ENCODE data around the gene TTLL12. TPM values are rescaled to one million over a fixed set of nuclear protein-coding genes. Genes with fewer than 3 reads are reported as not detected.

Gene TTLL12
- total RNA-seq, 4 donors from 2014 or later = 38.5 to 50.4 (median 41.9) TPM

DNA sequence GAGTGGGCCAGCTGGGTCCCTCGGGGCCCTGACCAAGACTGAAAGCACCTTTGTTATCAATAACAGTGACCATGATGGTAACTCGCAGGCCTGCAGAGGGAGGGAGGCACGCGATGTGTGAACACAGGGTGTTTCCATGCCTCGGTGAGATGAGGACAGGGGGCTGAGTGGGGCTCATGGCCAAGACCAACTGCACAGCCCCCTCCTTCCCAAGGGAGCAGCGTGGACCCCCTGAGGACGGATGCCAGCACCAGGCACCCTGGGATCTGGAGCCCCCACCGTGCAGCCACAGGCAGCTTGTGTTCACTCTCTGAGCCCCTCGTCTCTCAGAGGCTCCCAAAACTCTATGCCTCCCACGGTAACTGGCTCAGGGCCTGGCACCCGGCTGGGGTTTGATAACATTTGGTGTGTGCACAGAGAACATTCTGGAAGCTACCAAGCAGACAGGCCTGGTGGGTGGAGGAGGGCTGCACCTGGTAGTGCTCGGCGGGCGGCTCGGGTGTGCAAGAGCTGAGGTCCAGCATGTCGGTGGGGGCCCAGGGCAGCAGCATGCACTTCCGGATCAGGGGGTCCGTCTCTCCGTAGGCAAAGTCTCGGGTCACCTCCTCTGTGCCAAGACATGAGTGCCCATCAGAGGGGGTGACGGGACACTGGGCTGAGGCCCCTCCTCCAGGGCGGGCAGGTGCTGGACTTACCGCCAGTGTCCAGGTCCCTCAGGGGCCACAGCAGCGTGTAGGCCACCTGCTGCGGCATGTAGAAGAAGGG is 7.6 kb downstream of the TTLL12 start:
- H3K27me3 ChIP-seq = no peaks in the 10 kb centered on the region
- no peak overlapping the region for H3K4me3 ChIP-seq
- DNase-seq (ENCODE audit: low spot score in 2 of 2) = no peak
- TF ChIP-seq POLR2A (IDR thresholded peaks at IDR 0.05) (no peak), EP300 (IDR thresholded peaks at IDR 0.05) (no peak)
- TF ChIP-seq, protein P1, sequence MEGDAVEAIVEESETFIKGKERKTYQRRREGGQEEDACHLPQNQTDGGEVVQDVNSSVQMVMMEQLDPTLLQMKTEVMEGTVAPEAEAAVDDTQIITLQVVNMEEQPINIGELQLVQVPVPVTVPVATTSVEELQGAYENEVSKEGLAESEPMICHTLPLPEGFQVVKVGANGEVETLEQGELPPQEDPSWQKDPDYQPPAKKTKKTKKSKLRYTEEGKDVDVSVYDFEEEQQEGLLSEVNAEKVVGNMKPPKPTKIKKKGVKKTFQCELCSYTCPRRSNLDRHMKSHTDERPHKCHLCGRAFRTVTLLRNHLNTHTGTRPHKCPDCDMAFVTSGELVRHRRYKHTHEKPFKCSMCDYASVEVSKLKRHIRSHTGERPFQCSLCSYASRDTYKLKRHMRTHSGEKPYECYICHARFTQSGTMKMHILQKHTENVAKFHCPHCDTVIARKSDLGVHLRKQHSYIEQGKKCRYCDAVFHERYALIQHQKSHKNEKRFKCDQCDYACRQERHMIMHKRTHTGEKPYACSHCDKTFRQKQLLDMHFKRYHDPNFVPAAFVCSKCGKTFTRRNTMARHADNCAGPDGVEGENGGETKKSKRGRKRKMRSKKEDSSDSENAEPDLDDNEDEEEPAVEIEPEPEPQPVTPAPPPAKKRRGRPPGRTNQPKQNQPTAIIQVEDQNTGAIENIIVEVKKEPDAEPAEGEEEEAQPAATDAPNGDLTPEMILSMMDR (IDR thresholded peaks at IDR 0.05) = no peak
- H3K9me3 ChIP-seq = no peaks in the 10 kb centered on the region
- peaks cover 2 to 90% (median 17%) of the 10 kb centered on the region in 3 donors for H3K36me3 ChIP-seq
- WGBS, 2 donors = 95 to 96% methylated on average over 16 to 23 of the region's 25 CpGs
- H3K4me1 ChIP-seq = peaks cover 0 to 7% (median 0%) of the 10 kb centered on the region in 4 donors
- H3K27ac ChIP-seq = no peak overlapping the region

DNA sequence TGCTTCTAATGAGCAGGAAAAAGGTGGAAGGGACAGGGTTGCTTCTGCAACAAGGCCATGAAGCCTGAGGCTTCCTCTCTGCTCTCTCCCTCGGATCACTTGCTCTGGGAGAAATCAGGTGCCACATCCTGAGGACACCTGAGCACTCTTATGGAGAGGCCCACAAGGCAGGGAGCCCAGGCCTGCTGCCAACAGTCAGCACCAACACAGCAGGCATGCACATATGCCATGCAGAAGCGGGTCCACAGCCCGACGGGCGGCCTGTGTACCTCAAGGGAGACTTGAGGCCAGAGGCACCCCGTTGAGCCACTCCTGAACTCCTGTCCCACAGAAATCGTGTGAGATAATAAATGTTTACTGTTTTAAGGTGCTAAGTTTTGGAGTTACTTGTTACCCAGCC is 9.5 kb downstream of the TTLL12 start:
- no peak overlapping the region for H3K27ac ChIP-seq
- H3K36me3 ChIP-seq = peaks cover 2 to 99% (median 26%) of the 10 kb centered on the region in 3 donors
- H3K4me3 ChIP-seq = no peak overlapping the region
- WGBS, 2 donors = 79 to 84% methylated on average over 7 of the region's 7 CpGs
- no peaks in the 10 kb centered on the region for H3K27me3 ChIP-seq
- no peak for DNase-seq (ENCODE audit: low spot score in 2 of 2)
- no peaks in the 10 kb centered on the region for H3K9me3 ChIP-seq
- H3K4me1 ChIP-seq = no peaks in the 10 kb centered on the region
- TF ChIP-seq POLR2A (IDR thresholded peaks at IDR 0.05) (no peak), EP300 (IDR thresholded peaks at IDR 0.05) (no peak)
- TF ChIP-seq, protein P1 (IDR thresholded peaks at IDR 0.05) = no peak

DNA sequence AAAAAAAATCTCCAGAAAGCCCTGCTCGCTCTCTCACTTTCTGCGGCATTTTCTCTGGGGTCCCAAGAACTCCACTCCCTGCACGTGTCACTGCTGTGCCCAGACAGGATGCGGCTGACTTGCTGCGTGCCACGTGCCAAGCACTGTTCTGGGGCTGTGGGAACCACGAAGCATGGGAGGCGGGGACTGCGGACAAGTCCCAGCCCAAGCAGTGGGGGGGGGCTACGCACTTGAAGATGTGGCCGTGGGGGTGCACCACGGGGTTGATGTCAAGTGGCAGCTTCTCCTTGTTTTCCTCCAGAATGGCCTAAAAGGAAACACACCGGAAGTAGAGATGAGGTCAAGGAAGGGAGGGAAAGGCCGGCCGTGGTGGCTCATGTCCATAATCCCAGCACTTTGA is 10.8 kb downstream of the TTLL12 start:
- Histone ChIP-seq H3K27me3 (no peaks in the 10 kb centered on the region), H3K36me3 (peaks cover 6 to 99% (median 32%) of the 10 kb centered on the region in 3 donors)

DNA sequence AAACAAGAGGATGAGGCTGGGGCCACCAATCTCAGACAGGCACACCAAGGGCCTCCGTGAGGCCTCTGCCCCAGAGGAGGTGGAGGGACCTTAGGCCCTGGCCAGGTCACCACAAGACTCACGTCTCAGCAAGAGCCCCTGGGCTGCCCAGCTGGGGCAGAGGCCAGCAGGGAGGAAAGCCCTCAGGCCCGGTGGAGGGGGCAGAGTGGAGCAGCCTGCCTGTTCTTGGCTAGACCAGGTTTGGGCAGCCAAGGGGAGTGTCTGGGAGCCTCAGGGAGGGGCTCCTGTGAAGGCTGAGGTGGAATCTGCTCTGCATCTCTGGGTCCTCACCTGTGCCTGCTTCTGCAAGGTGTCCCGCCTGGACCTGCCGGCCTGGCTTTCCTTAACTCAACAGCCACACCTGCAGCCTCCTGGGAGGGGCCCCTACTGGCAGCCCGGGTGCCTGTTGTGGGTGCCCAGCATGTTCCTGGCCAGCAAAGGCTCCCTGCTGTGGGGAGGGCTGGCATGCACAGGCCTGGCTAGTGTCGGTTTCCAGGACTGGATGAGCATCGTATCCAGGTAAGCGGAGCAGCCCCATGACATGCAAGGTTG is 11.9 kb downstream of the TTLL12 start:
- Histone ChIP-seq H3K27ac (no peak overlapping the region), H3K4me3 (no peak overlapping the region), H3K9me3 (no peaks in the 10 kb centered on the region), H3K4me1 (no peaks in the 10 kb centered on the region), H3K27me3 (no peaks in the 10 kb centered on the region), H3K36me3 (peaks cover 4 to 99% (median 32%) of the 10 kb centered on the region in 3 donors)
- TF ChIP-seq, protein P1 (IDR thresholded peaks at IDR 0.05) = no peak
- TF ChIP-seq EP300 (IDR thresholded peaks at IDR 0.05) (no peak), POLR2A (IDR thresholded peaks at IDR 0.05) (no peak)
- WGBS, 2 donors = 78 to 86% methylated on average over 7 of the region's 9 CpGs
- DNase-seq (ENCODE audit: low spot score in 2 of 2) = no peak

More for the DNA sequence above, 10.8 kb downstream of the TTLL12 start:
- H3K4me3 ChIP-seq = no peak overlapping the region
- H3K9me3 ChIP-seq = no peaks in the 10 kb centered on the region
- H3K4me1 ChIP-seq = no peaks in the 10 kb centered on the region
- 82 to 90% methylated on average over 15 of the region's 15 CpGs for WGBS, 2 donors
- no peak for TF ChIP-seq POLR2A (IDR thresholded peaks at IDR 0.05)
- no peak for TF ChIP-seq EP300 (IDR thresholded peaks at IDR 0.05)
- TF ChIP-seq, protein P1 (IDR thresholded peaks at IDR 0.05) = no peak
- H3K27ac ChIP-seq = no peak overlapping the region
- DNase-seq (ENCODE audit: low spot score in 2 of 2) = no peak

Data from tibial nerve (tissue), 4 donors.